Measurements from ENCODE around the gene PRIMA1. TPM values are rescaled to one million over a fixed set of nuclear protein-coding genes. Genes with fewer than 3 reads are reported as not detected.

PRIMA1 gene
- total and polyA plus RNA-seq, 9 of the 15 experiments (the other 6 are each of a cell fraction or from before 2014, with no cell fraction given) = not detected

- H4K20me1 ChIP-seq (replicated peaks; ENCODE audit: control insufficient read depth, insufficient read depth, low read length) = no peaks in the 10 kb centered on the region
- H3K9me1 ChIP-seq (ENCODE audit: control insufficient read depth, insufficient read depth, low read length) = no peaks in the 10 kb centered on the region
- H3K27me3 ChIP-seq (ENCODE audit: control insufficient read depth in 2 of 2, insufficient read depth in 2 of 2, low read length in 2 of 2) = no peaks in the 10 kb centered on the region
- H3K4me3 ChIP-seq = no peak overlapping the region
- DNase-seq (ENCODE audit: extremely low read depth in 1 of 4, low spot score in 3 of 4) (no peak), ATAC-seq (no peak), FAIRE-seq (no peak)
- POLR2A ChIA-PET = no interaction called here
- no peak overlapping the region for H3K27ac ChIP-seq (ENCODE audit: extremely low read depth, low read depth, low read length)
- H3K36me3 ChIP-seq (ENCODE audit: control insufficient read depth, insufficient read depth, low read length) = no peaks in the 10 kb centered on the region
- H3K79me2 ChIP-seq (ENCODE audit: control insufficient read depth, insufficient read depth, low read length) = no peaks in the 10 kb centered on the region
- no peaks in the 10 kb centered on the region for H3K4me1 ChIP-seq (replicated peaks in 1 of 2; ENCODE audit: control insufficient read depth in 2 of 2, insufficient read depth in 2 of 2, low read length in 2 of 2)
- WGBS (ENCODE audit: insufficient coverage, low coverage, missing lambda C conversion rate) = 4% methylated on average over 7 of the region's 12 CpGs
- no peak overlapping the region for H2AFZ ChIP-seq (ENCODE audit: low read depth, low read length)
- intact Hi-C loops (cut with micrococcal nuclease) = no loop called here
- CTCF ChIA-PET (ENCODE audit: low intra/inter-chr PET ratio) = no interaction called here
- no TSS peak for BruUV-seq (replicated peaks)
- no peak overlapping the region for H3K9ac ChIP-seq (ENCODE audit: insufficient read depth in 1 of 2, low read depth in 2 of 2, low read length in 2 of 2)
- TF ChIP-seq PRDM10 (IDR thresholded peaks at IDR 0.05; ENCODE audit: partially characterized antibody) (no peak), PRPF4 (IDR thresholded peaks at IDR 0.05; ENCODE audit: insufficient read depth, low read depth, low read length, poor library complexity, severe bottlenecking) (no peak), COPS2 (conservative IDR thresholded peaks at IDR 0.05) (no peak), ZBTB34 (CRISPR knock-in tag; IDR thresholded peaks at IDR 0.05) (no peak), CREB3 (tag; conservative IDR thresholded peaks at IDR 0.05; ENCODE audit: low read depth) (no peak), ZHX1 (conservative IDR thresholded peaks at IDR 0.05; ENCODE audit: low read length) (no peak), GABPA (tag; conservative IDR thresholded peaks at IDR 0.05; ENCODE audit: low read depth) (no peak), SMAD3 (CRISPR knock-in tag; conservative IDR thresholded peaks at IDR 0.05) (no peak), SP2 (IDR thresholded peaks at IDR 0.05; ENCODE audit: extremely low read depth, low read depth, low read length, poor library complexity, severe bottlenecking) (no peak), PYGO2 (tag; IDR thresholded peaks at IDR 0.05) (no peak), TEAD1 (CRISPR knock-in tag; IDR thresholded peaks at IDR 0.05) (no peak), CBFA2T2 (conservative IDR thresholded peaks at IDR 0.05) (no peak), RHOXF2B (CRISPR knock-in tag; conservative IDR thresholded peaks at IDR 0.05) (no peak)
- no peak overlapping the region for H3K4me2 ChIP-seq (ENCODE audit: insufficient read depth, low read length)
- in situ Hi-C loops (cut with MboI) = no loop called here
- H3K9me3 ChIP-seq (replicated peaks; ENCODE audit: control insufficient read depth, insufficient read depth, low read depth, low read length) = no peaks in the 10 kb centered on the region
Observed at GRCh38 chr14:93797536-93797935, 9.3 kb upstream of the PRIMA1 start.
